Endothelial cell (in vitro differentiated cells): ENCODE measurements around the gene NTM. TPM values are rescaled to one million over a fixed set of nuclear protein-coding genes. Genes with fewer than 3 reads are reported as not detected.

ENCODE experiments used
- DNase-seq: peaks from one replicate; pipeline ENCODE4 v3.0.0; 2021; ENCODE audit warnings: low spot score
- H3K27ac Mint-ChIP-seq: one replicate; pipeline ENCODE4 v1.8.0; 2021; ENCODE audit warnings: mixed read lengths, inconsistent platforms; ENCODE audit not compliant: unreplicated experiment
- H3K27me3 Mint-ChIP-seq: one replicate; pipeline ENCODE4 v1.8.0; 2021; ENCODE audit warnings: mild to moderate bottlenecking, moderate library complexity, mixed read lengths, inconsistent platforms; ENCODE audit not compliant: unreplicated experiment
- H3K36me3 Mint-ChIP-seq: one replicate; pipeline ENCODE4 v1.8.0; 2021; ENCODE audit warnings: mild to moderate bottlenecking, low read depth, mixed read lengths, inconsistent platforms; ENCODE audit not compliant: unreplicated experiment
- H3K4me1 Mint-ChIP-seq: one replicate; pipeline ENCODE4 v1.8.0; 2021; ENCODE audit warnings: mild to moderate bottlenecking, mixed read lengths, inconsistent platforms; ENCODE audit not compliant: unreplicated experiment
- H3K4me3 Mint-ChIP-seq: one replicate; pipeline ENCODE4 v1.8.0; 2021; ENCODE audit warnings: mild to moderate bottlenecking, mixed read lengths, inconsistent platforms; ENCODE audit not compliant: unreplicated experiment
- H3K9me3 Mint-ChIP-seq: one replicate; pipeline ENCODE4 v1.8.0; 2021; ENCODE audit warnings: mixed read lengths, inconsistent platforms; ENCODE audit not compliant: unreplicated experiment
- CTCF ChIP-seq: fragments of 200-600 bp; sonication (generic); IDR thresholded peaks from one replicate; pipeline ENCODE4 v1.5.0; 2021; ENCODE audit warnings: antibody characterized with exemption; ENCODE audit not compliant: unreplicated experiment
- total RNA-seq: library from RNA; stranded (reverse); fragmentation: NEBNext Ultra II Directional; extraction: Animal tissue kit (Norgen Biotek cat#: 25700); gene quantifications from one replicate; pipeline ENCODE4 v1.2.1, GENCODE V29; 2021; ENCODE audit not compliant: unreplicated experiment

NTM gene
- total RNA-seq, 1 donor from 2014 or later = 3.6 TPM

GRCh38 chr11:131745405-131745804, 375.0 kb downstream of the NTM start:
- Mint-ChIP-seq H3K9me3 (no peaks in the 10 kb centered on the region), H3K27ac (no peak overlapping the region), H3K4me3 (no peak overlapping the region), H3K4me1 (no peaks in the 10 kb centered on the region), H3K36me3 (no peaks in the 10 kb centered on the region), H3K27me3 (peaks cover 1% of the 10 kb centered on the region)
- no peak for DNase-seq
- no peak for TF ChIP-seq CTCF

- no peaks in the 10 kb centered on the region for H3K4me1 Mint-ChIP-seq
- no peaks in the 10 kb centered on the region for H3K36me3 Mint-ChIP-seq
These were observed 375.8 kb downstream of the NTM start for GRCh38 chr11:131746201-131746600.

GRCh38 chr11:131748151-131749050, 378.0 kb downstream of the NTM start:
- Mint-ChIP-seq H3K4me3 (no peak overlapping the region), H3K27me3 (peaks cover 1% of the 10 kb centered on the region), H3K36me3 (no peaks in the 10 kb centered on the region), H3K4me1 (no peaks in the 10 kb centered on the region), H3K27ac (no peak overlapping the region), H3K9me3 (no peaks in the 10 kb centered on the region)
- TF ChIP-seq CTCF = peak; percentile 77
- DNase-seq = peak; percentile 78

More at GRCh38 chr11:131746201-131746600, 375.8 kb downstream of the NTM start:
- peaks cover 1% of the 10 kb centered on the region for H3K27me3 Mint-ChIP-seq
- TF ChIP-seq CTCF = no peak
- H3K9me3 Mint-ChIP-seq = no peaks in the 10 kb centered on the region
- no peak overlapping the region for H3K27ac Mint-ChIP-seq
- no peak for DNase-seq
- H3K4me3 Mint-ChIP-seq = no peak overlapping the region

GRCh38 chr11:131749101-131749500, 378.7 kb downstream of the NTM start:
- no peak overlapping the region for H3K27ac Mint-ChIP-seq
- no peak for TF ChIP-seq CTCF
- H3K36me3 Mint-ChIP-seq = no peaks in the 10 kb centered on the region
- no peak for DNase-seq
- H3K9me3 Mint-ChIP-seq = no peaks in the 10 kb centered on the region
- no peak overlapping the region for H3K4me3 Mint-ChIP-seq
- H3K27me3 Mint-ChIP-seq = peaks cover 1% of the 10 kb centered on the region
- H3K4me1 Mint-ChIP-seq = no peaks in the 10 kb centered on the region

GRCh38 chr11:131750152-131750551, 379.7 kb downstream of the NTM start:
- no peaks in the 10 kb centered on the region for H3K9me3 Mint-ChIP-seq
- no peak overlapping the region for H3K27ac Mint-ChIP-seq
- no peak for DNase-seq
- TF ChIP-seq CTCF = no peak
- no peak overlapping the region for H3K4me3 Mint-ChIP-seq
- no peaks in the 10 kb centered on the region for H3K36me3 Mint-ChIP-seq
- peaks cover 1% of the 10 kb centered on the region for H3K27me3 Mint-ChIP-seq
- no peaks in the 10 kb centered on the region for H3K4me1 Mint-ChIP-seq
